Adipocyte (in vitro differentiated cells): ENCODE measurements around the gene FMNL2.
A peak's percentile ranks its signal among the peaks of the same experiment; 100 is the strongest.

ENCODE experiments used
- DNase-seq: peaks from one replicate; pipeline ENCODE4 v3.0.0-alpha.2; 2015; ENCODE audit warnings: low read depth
- H3K27me3 ChIP-seq: replicated peaks from 2 replicates; pipeline ENCODE4 v1.7.0; 2013; ENCODE audit warnings: mild to moderate bottlenecking, low read length, moderate library complexity; ENCODE audit not compliant: control insufficient read depth, insufficient read depth
- H3K36me3 ChIP-seq: 2 replicates; pipeline ENCODE4 v1.7.0; 2013; ENCODE audit warnings: low read length, mild to moderate bottlenecking, moderate library complexity; ENCODE audit not compliant: control insufficient read depth, insufficient read depth, severe bottlenecking
- H3K4me1 ChIP-seq: 2 replicates; pipeline ENCODE4 v1.7.0; 2013; ENCODE audit warnings: mild to moderate bottlenecking, low read length, moderate library complexity; ENCODE audit not compliant: control insufficient read depth, insufficient read depth
- H3K4me3 ChIP-seq: 2 replicates; pipeline ENCODE4 v1.7.0; 2013; ENCODE audit warnings: mild to moderate bottlenecking, low read length, moderate library complexity
- H3K9ac ChIP-seq: 2 replicates; pipeline ENCODE4 v1.7.0; 2013; ENCODE audit warnings: mild to moderate bottlenecking, low read length, moderate library complexity
- H3K9me3 ChIP-seq: 2 replicates; pipeline ENCODE4 v1.7.0; 2013; ENCODE audit warnings: mild to moderate bottlenecking, low read length, moderate library complexity; ENCODE audit not compliant: control insufficient read depth

FMNL2 gene

DNA sequence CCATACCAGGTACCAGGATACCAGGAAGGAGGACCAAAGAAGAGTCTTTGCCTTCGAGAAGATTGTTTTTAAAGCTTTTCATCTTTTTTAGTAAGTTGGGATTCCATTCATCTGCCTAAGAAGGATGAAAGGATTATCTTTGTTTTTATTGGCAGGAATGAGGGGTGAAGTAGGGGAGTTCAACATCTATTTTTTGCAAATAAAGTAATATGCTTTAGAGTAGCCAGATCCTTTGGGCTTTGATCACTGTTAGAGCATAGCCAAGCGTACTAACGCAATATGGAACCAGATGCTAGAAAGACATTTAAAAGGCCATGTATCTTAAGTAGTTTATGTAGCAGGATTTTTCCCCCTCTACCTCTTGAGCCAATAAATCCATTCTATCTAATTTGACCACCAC is 249.3 kb downstream of the FMNL2 start:
- no peak for DNase-seq
- peaks cover 10% of the 10 kb centered on the region for H3K36me3 ChIP-seq
- H3K4me1 ChIP-seq = peaks cover 30% of the 10 kb centered on the region
- H3K4me3 ChIP-seq = no peak overlapping the region
- no peaks in the 10 kb centered on the region for H3K9me3 ChIP-seq
- no peaks in the 10 kb centered on the region for H3K27me3 ChIP-seq
- no peak overlapping the region for H3K9ac ChIP-seq

DNA sequence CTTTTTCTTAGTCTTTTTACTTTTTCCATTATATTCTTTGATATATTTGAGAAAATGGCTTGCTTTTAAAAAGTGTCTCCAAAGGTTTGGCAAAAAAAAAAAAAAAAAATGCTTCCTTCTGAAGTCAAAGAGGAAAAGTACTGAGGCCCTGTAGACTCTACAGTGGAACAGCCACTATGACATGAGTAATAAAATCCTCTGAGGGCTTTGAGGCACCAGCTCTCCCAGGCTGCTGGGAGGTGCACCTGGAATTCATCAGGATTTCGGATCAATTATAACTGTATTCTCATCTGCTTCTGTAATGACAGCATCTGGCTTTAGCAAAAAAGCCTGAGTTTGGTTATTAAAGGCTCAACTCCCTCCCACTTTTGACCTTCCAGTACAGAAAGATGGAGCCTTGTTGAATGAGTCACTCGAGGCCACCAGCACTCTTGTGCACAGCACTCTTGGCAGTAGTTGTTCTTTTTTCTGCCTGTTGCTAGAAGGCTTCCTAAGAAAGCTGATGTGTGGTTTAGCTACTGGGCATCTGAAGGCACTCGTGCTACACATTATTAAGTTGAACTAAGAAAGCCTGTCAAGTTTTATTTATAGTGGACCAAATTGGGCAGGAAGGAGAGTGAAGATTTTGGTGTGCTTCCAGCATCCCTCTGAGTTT is 251.0 kb downstream of the FMNL2 start:
- DNase-seq = peak; percentile 89
- Histone ChIP-seq H3K9ac (no peak overlapping the region), H3K9me3 (no peaks in the 10 kb centered on the region), H3K36me3 (peaks cover 10% of the 10 kb centered on the region), H3K27me3 (no peaks in the 10 kb centered on the region), H3K4me1 (peaks cover 23% of the 10 kb centered on the region), H3K4me3 (no peak overlapping the region)

- Histone ChIP-seq H3K4me1 (peaks cover 19% of the 10 kb centered on the region), H3K27me3 (no peaks in the 10 kb centered on the region), H3K9ac (no peak overlapping the region), H3K4me3 (no peak overlapping the region), H3K36me3 (no peaks in the 10 kb centered on the region), H3K9me3 (no peaks in the 10 kb centered on the region)
- no peak for DNase-seq
These were observed 252.4 kb downstream of the FMNL2 start for GRCh38 chr2:152587187-152587947.

- no peak overlapping the region for H3K9ac ChIP-seq
- H3K4me1 ChIP-seq = peaks cover 20% of the 10 kb centered on the region
- no peaks in the 10 kb centered on the region for H3K27me3 ChIP-seq
- DNase-seq = no peak
- H3K9me3 ChIP-seq = no peaks in the 10 kb centered on the region
- no peak overlapping the region for H3K4me3 ChIP-seq
- no peaks in the 10 kb centered on the region for H3K36me3 ChIP-seq
These were observed 254.0 kb downstream of the FMNL2 start for GRCh38 chr2:152588998-152589397.

- H3K4me1 ChIP-seq = peaks cover 21% of the 10 kb centered on the region
- H3K27me3 ChIP-seq = no peaks in the 10 kb centered on the region
- no peak for DNase-seq
- H3K9ac ChIP-seq = no peak overlapping the region
- peak overlapping the region; percentile 30 for H3K4me3 ChIP-seq
- H3K9me3 ChIP-seq = no peaks in the 10 kb centered on the region
- H3K36me3 ChIP-seq = no peaks in the 10 kb centered on the region
These were observed 259.2 kb downstream of the FMNL2 start for GRCh38 chr2:152594022-152594766.

GRCh38 chr2:152594792-152595191 is 259.8 kb downstream of the FMNL2 start:
- H3K4me3 ChIP-seq = peak overlapping the region; percentile 30
- H3K36me3 ChIP-seq = no peaks in the 10 kb centered on the region
- peaks cover 21% of the 10 kb centered on the region for H3K4me1 ChIP-seq
- no peak overlapping the region for H3K9ac ChIP-seq
- no peak for DNase-seq
- H3K9me3 ChIP-seq = no peaks in the 10 kb centered on the region
- no peaks in the 10 kb centered on the region for H3K27me3 ChIP-seq

GRCh38 chr2:152598975-152599759 is 264.2 kb downstream of the FMNL2 start:
- H3K9me3 ChIP-seq = no peaks in the 10 kb centered on the region
- DNase-seq = no peak
- H3K36me3 ChIP-seq = peaks cover 1% of the 10 kb centered on the region
- H3K4me1 ChIP-seq = peaks cover 29% of the 10 kb centered on the region
- no peak overlapping the region for H3K4me3 ChIP-seq
- H3K9ac ChIP-seq = no peak overlapping the region
- no peaks in the 10 kb centered on the region for H3K27me3 ChIP-seq

- H3K36me3 ChIP-seq = peaks cover 3% of the 10 kb centered on the region
These were observed 265.2 kb downstream of the FMNL2 start for GRCh38 chr2:152600051-152600657.

GRCh38 chr2:152600697-152601096 is 265.7 kb downstream of the FMNL2 start:
- no peak overlapping the region for H3K4me3 ChIP-seq
- H3K27me3 ChIP-seq = no peaks in the 10 kb centered on the region
- no peaks in the 10 kb centered on the region for H3K9me3 ChIP-seq
- no peak overlapping the region for H3K9ac ChIP-seq
- H3K4me1 ChIP-seq = peaks cover 18% of the 10 kb centered on the region
- H3K36me3 ChIP-seq = peaks cover 3% of the 10 kb centered on the region
- peak; percentile 72 for DNase-seq

More at GRCh38 chr2:152600051-152600657, 265.2 kb downstream of the FMNL2 start:
- DNase-seq = no peak
- Histone ChIP-seq H3K4me1 (peaks cover 20% of the 10 kb centered on the region), H3K9ac (no peak overlapping the region), H3K4me3 (no peak overlapping the region), H3K27me3 (no peaks in the 10 kb centered on the region), H3K9me3 (no peaks in the 10 kb centered on the region)

GRCh38 chr2:152602750-152603149 is 267.8 kb downstream of the FMNL2 start:
- Histone ChIP-seq H3K9ac (no peak overlapping the region), H3K4me3 (no peak overlapping the region), H3K9me3 (no peaks in the 10 kb centered on the region), H3K4me1 (peaks cover 27% of the 10 kb centered on the region), H3K36me3 (peaks cover 3% of the 10 kb centered on the region), H3K27me3 (no peaks in the 10 kb centered on the region)
- DNase-seq = no peak
